Activated T-cell treated with anti-CD3 and anti-CD28 coated beads, Interleukin-2, amount 50 U/mL, for 24 hours (primary cell): ENCODE results near the gene PSORS1C1.
"Not testable (repeated sequence)": the region's sequence is repeated elsewhere in the genome, so short reads cannot be mapped to it uniquely, and the experiment has no call there.

ENCODE experiments used
- DNase-seq: peaks from one replicate; pipeline ENCODE4 v3.0.0-alpha.2; 2020
- H3K27ac Mint-ChIP-seq: 2 replicates; pipeline ENCODE4 v1.8.0; 2020; ENCODE audit warnings: mild to moderate bottlenecking, mixed read lengths
- H3K27me3 Mint-ChIP-seq: 2 replicates; pipeline ENCODE4 v1.8.0; 2020; ENCODE audit warnings: mixed read lengths
- H3K36me3 Mint-ChIP-seq: 2 replicates; pipeline ENCODE4 v1.8.0; 2020; ENCODE audit warnings: low read depth, mixed read lengths
- H3K4me1 Mint-ChIP-seq: 2 replicates; pipeline ENCODE4 v1.8.0; 2020; ENCODE audit warnings: low read depth, mixed read lengths
- H3K4me3 Mint-ChIP-seq: 2 replicates; pipeline ENCODE4 v1.8.0; 2020; ENCODE audit warnings: mild to moderate bottlenecking, moderate library complexity, mixed read lengths
- H3K9me3 Mint-ChIP-seq: 2 replicates; pipeline ENCODE4 v1.8.0; 2020; ENCODE audit warnings: mixed read lengths

Gene PSORS1C1

GRCh38 chr6:31114541-31114878 is at the start of gene PSORS1C1:
TSS of gene PSORS1C1 (plus strand) at chr6:31114800. CDS start at chr6:31129633, 14,833 bp downstream.
- Mint-ChIP-seq H3K27ac (no peak within 1 kb of the TSS), H3K4me3 (no peak within 1 kb of the TSS), H3K9me3 (no peaks in the 10 kb centered on the region)

DNA sequence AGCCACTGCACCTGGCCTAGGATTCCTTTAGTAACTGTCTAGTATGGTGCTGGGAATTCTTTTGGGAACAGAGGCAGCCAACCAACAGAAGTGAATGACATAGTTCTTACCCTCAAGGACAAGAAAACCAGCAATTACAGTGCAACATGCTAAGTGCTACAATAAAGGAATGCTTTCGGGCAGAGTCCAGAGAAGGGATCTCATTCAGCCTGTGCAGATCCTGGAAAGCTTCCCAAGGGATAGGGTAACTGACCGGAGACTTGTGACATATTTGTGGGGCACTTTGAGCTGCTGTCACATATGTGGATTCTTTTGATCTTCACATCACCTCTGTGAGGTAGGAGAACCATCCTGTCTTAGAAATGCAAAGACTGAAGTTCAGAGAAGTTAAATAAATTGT is 49.0 kb upstream of the PSORS1C1 start:
- no peaks in the 10 kb centered on the region for H3K36me3 Mint-ChIP-seq
- no peak for DNase-seq
- H3K9me3 Mint-ChIP-seq, result no peaks in the 10 kb centered on the region
- no peak overlapping the region for H3K4me3 Mint-ChIP-seq
- no peaks in the 10 kb centered on the region for H3K27me3 Mint-ChIP-seq
- H3K4me1 Mint-ChIP-seq, result peaks cover 5% of the 10 kb centered on the region
- H3K27ac Mint-ChIP-seq, result no peak overlapping the region

More at GRCh38 chr6:31114541-31114878, at the start of gene PSORS1C1:
- no peaks in the 10 kb centered on the region for H3K36me3 Mint-ChIP-seq
- H3K27me3 Mint-ChIP-seq, result peaks cover 8% of the 10 kb centered on the region
- peaks cover 2% of the 10 kb centered on the region for H3K4me1 Mint-ChIP-seq
- no peak for DNase-seq

- not testable (repeated sequence) for H3K9me3 Mint-ChIP-seq, H3K4me1 Mint-ChIP-seq, DNase-seq, H3K27me3 Mint-ChIP-seq, H3K36me3 Mint-ChIP-seq, H3K4me3 Mint-ChIP-seq, H3K27ac Mint-ChIP-seq
Measured at GRCh38 chr6:31067028-31067427, 47.6 kb upstream of the PSORS1C1 start.

- H3K27ac Mint-ChIP-seq, H3K36me3 Mint-ChIP-seq, H3K9me3 Mint-ChIP-seq, H3K4me3 Mint-ChIP-seq, H3K4me1 Mint-ChIP-seq, H3K27me3 Mint-ChIP-seq, DNase-seq: not testable (repeated sequence)
Measured at GRCh38 chr6:31067891-31068668, 46.5 kb upstream of the PSORS1C1 start.

DNA sequence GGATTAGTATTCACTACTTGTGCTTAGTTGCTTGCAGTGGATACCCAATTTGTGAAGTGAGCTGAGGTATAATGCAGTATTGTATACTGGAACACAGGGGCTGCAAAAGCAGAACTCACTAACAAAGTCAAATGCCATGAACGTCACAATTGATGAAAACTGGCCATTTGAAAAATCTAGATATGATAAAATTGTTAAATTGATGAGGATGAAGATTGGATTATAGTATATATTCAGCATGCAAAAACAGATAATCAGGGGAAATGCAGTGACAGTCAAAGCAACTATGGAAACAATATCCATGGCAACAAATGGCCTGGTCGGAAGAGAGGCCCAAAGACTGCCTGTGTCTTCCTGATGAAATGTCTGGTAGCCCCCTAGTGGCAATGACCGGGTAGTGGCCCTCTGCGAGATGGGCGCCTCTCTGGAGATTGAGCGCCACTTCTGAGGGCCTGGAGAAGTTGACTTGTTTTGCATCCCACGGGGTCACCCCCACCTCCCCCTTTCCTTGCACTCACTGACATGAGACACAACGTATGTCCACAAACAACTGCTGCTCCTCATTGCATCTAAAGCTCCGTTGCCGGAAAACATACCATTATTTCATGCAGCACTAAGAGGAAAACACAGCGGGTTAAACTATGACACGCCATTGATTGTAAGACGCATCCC is 45.8 kb upstream of the PSORS1C1 start:
- H3K27me3 Mint-ChIP-seq, result no peaks in the 10 kb centered on the region
- no peak overlapping the region for H3K4me3 Mint-ChIP-seq
- no peak overlapping the region for H3K27ac Mint-ChIP-seq
- no peaks in the 10 kb centered on the region for H3K9me3 Mint-ChIP-seq
- no peaks in the 10 kb centered on the region for H3K36me3 Mint-ChIP-seq
- H3K4me1 Mint-ChIP-seq, result peaks cover 5% of the 10 kb centered on the region
- peak; percentile 78 for DNase-seq

GRCh38 chr6:31070711-31071197 is 43.8 kb upstream of the PSORS1C1 start:
- Mint-ChIP-seq H3K9me3 (no peaks in the 10 kb centered on the region), H3K27ac (no peak overlapping the region), H3K4me3 (no peak overlapping the region), H3K4me1 (peaks cover 5% of the 10 kb centered on the region), H3K36me3 (no peaks in the 10 kb centered on the region), H3K27me3 (no peaks in the 10 kb centered on the region)
- DNase-seq, result no peak

GRCh38 chr6:31074401-31074800 is 40.2 kb upstream of the PSORS1C1 start:
- H3K27ac Mint-ChIP-seq, result no peak overlapping the region
- peaks cover 4% of the 10 kb centered on the region for H3K4me1 Mint-ChIP-seq
- DNase-seq, result no peak
- no peaks in the 10 kb centered on the region for H3K9me3 Mint-ChIP-seq
- no peaks in the 10 kb centered on the region for H3K36me3 Mint-ChIP-seq
- H3K27me3 Mint-ChIP-seq, result no peaks in the 10 kb centered on the region
- H3K4me3 Mint-ChIP-seq, result no peak overlapping the region

DNA sequence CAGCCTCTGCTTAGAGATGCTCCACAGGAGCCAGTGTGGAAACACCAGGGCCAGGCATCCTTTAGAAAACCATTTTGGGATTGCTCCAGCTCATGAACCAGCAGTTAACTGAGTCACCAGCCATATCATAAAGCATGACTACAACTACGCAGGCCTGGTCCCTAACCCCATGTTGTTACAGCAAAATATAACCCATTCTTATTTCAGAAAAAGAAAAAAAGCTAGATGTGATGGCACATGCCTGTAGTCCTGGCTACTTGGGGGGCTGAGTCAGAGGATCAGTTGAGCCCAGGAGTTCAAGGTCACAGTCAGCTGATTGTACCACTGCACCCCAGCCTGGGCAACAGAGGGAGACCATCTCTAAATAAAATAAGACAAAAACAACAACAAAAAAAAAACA is 39.1 kb upstream of the PSORS1C1 start:
- no peaks in the 10 kb centered on the region for H3K9me3 Mint-ChIP-seq
- no peaks in the 10 kb centered on the region for H3K36me3 Mint-ChIP-seq
- no peak overlapping the region for H3K27ac Mint-ChIP-seq
- H3K4me3 Mint-ChIP-seq, result no peak overlapping the region
- no peak for DNase-seq
- H3K27me3 Mint-ChIP-seq, result no peaks in the 10 kb centered on the region
- peaks cover 7% of the 10 kb centered on the region for H3K4me1 Mint-ChIP-seq

GRCh38 chr6:31076611-31077010 is 38.0 kb upstream of the PSORS1C1 start:
- DNase-seq, result no peak
- Mint-ChIP-seq H3K27me3 (no peaks in the 10 kb centered on the region), H3K9me3 (no peaks in the 10 kb centered on the region), H3K4me1 (peaks cover 7% of the 10 kb centered on the region), H3K27ac (no peak overlapping the region), H3K36me3 (no peaks in the 10 kb centered on the region), H3K4me3 (no peak overlapping the region)

DNA sequence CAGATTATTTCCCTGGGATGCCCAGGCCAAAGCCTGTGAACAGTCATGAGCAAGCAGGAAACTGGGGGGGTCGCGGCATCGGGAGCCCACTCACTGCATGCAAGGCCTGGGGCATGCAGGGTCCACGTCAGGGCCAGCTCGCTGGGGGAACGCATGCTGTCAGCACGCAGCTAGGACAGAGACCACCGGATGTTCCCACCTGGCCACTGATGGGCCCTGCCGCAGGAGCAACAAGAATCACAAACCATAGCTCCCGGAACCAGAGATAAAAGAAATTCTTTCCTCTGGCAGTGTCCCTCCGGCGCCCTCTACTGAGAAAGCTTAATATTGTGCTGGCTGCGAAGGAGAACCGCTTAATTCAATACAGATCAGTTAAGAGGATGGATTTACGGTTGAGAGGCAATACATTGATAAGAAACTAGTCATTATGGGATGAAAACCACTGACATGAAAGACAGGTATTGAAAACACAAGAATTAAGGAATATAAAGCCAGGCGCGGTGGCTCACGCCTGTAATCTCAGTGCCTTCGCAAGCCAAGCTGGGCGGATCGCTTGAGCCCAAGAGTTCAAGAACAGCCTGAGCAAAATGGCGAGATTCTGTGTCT is 34.8 kb upstream of the PSORS1C1 start:
- Mint-ChIP-seq H3K4me3 (peak overlapping the region; percentile 37), H3K27me3 (no peaks in the 10 kb centered on the region), H3K4me1 (peaks cover 9% of the 10 kb centered on the region), H3K9me3 (no peaks in the 10 kb centered on the region), H3K36me3 (no peaks in the 10 kb centered on the region), H3K27ac (no peak overlapping the region)
- DNase-seq, result peak; percentile 75

DNA sequence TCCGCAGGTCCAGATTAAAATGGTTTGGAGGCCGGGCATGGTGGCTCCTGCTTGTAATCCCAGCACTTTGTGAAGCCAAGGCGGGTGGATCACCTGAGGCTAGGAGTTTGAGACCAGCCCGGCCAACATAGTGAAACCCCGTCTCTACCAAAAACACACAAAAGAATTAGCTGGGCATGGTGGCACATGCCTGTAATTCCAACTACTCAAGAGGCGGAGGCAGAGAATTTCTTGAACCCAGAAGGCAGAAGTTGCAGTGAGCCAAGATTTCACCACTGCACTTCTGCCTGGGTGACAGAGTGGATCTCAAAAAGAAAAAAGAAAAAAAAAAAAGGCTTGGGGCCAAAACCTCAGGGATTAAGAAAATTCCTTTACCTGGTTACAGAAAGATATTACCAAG is 32.7 kb upstream of the PSORS1C1 start:
- no peaks in the 10 kb centered on the region for H3K9me3 Mint-ChIP-seq
- H3K27ac Mint-ChIP-seq, result no peak overlapping the region
- H3K36me3 Mint-ChIP-seq, result no peaks in the 10 kb centered on the region
- H3K27me3 Mint-ChIP-seq, result no peaks in the 10 kb centered on the region
- no peak for DNase-seq
- H3K4me1 Mint-ChIP-seq, result peaks cover 11% of the 10 kb centered on the region
- H3K4me3 Mint-ChIP-seq, result no peak overlapping the region

DNA sequence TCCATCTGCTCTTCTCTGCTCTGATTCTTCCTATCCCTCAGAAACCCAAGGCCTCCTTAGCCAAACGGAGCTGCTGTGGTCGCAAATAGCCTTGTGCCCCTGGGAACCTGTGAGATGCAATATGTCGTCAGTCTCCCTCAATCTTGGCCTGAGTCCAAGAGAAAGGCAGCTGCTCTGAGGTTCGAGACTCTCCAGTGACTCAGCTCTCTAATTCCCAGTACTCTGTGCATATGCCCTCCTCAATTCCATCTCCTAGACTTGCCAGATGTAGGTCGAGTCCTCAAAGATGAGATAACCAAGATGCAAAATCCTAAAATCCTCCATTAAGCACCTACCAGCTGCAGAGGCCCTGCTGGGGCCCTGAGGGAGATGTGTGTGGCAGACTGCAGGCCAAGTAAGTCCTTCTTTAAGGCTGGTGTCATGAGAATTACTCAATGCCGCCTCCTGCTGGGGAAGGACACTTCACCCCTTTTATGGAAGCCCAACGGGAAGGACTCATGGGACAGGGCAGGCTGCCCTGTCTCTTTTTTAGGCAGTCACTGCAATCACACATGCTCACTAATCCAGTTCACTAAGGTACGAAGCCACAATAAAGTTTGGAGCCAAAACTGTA is 30.8 kb upstream of the PSORS1C1 start:
- H3K4me1 Mint-ChIP-seq, result peaks cover 19% of the 10 kb centered on the region
- no peak overlapping the region for H3K27ac Mint-ChIP-seq
- no peaks in the 10 kb centered on the region for H3K27me3 Mint-ChIP-seq
- H3K9me3 Mint-ChIP-seq, result no peaks in the 10 kb centered on the region
- peak; percentile 48 for DNase-seq
- no peaks in the 10 kb centered on the region for H3K36me3 Mint-ChIP-seq
- H3K4me3 Mint-ChIP-seq, result no peak overlapping the region

- peaks cover 11% of the 10 kb centered on the region for H3K4me1 Mint-ChIP-seq
- no peaks in the 10 kb centered on the region for H3K27me3 Mint-ChIP-seq
- no peaks in the 10 kb centered on the region for H3K9me3 Mint-ChIP-seq
- DNase-seq, result no peak
- H3K4me3 Mint-ChIP-seq, result no peak overlapping the region
- no peak overlapping the region for H3K27ac Mint-ChIP-seq
- no peaks in the 10 kb centered on the region for H3K36me3 Mint-ChIP-seq
Measured at GRCh38 chr6:31086788-31087440, 27.7 kb upstream of the PSORS1C1 start.

DNA sequence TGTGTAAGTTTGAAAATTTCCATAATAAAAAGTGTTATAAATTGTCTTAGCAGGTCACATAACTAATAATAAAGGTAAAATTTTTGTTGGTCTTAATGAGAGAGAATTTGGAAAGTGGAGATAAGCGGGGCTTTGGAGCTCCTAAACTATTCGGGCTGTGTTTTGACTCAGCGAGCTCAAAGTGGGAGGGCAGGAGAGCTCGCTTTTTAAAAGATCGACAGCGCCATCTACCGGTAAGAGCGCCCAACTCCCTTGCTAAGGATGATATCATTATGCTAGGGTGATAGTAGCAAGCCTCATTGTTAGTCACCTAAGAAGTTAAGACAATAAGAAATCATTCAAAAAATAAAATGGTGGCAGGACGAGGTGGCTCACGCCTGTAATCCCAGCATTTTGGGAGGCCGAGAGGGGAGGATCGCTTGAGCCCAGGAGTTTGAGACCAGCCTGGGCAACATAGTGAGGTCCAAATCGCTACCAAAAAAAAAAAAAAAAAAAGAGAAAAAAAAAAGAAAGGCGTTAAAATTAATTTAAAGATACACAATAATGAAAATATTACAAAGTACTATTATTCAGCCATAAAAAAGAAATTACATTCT is 27.0 kb upstream of the PSORS1C1 start:
- no peak overlapping the region for H3K27ac Mint-ChIP-seq
- peaks cover 13% of the 10 kb centered on the region for H3K4me1 Mint-ChIP-seq
- peak; percentile 88 for DNase-seq
- no peaks in the 10 kb centered on the region for H3K36me3 Mint-ChIP-seq
- H3K4me3 Mint-ChIP-seq, result no peak overlapping the region
- H3K27me3 Mint-ChIP-seq, result no peaks in the 10 kb centered on the region
- H3K9me3 Mint-ChIP-seq, result no peaks in the 10 kb centered on the region
